MM.1S (cell line): ENCODE measurements around the gene RBBP8.

Source experiments
- DNase-seq: peaks from one replicate; pipeline ENCODE4 v3.0.0-alpha.2; 2015
- H2AFZ ChIP-seq: fragments of 300-600 bp; sonication (generic); 2 replicates; pipeline ENCODE4 v1.6.0; 2016; ENCODE audit warnings: antibody characterized with exemption, low read length
- H3F3A ChIP-seq: fragments of 300-600 bp; sonication (generic); 2 replicates; pipeline ENCODE4 v1.6.1; 2016; ENCODE audit warnings: mild to moderate bottlenecking, antibody characterized with exemption, low read length, moderate library complexity, mixed read lengths; ENCODE audit not compliant: insufficient read depth
- H3K27ac ChIP-seq: fragments of 300-600 bp; sonication (generic); 2 replicates; pipeline ENCODE4 v1.5.1; 2016; ENCODE audit warnings: mild to moderate bottlenecking, low read length
- H3K27me3 ChIP-seq: fragments of 300-600 bp; sonication (generic); replicated peaks from 2 replicates; pipeline ENCODE4 v1.6.0; 2016; ENCODE audit warnings: low read length; ENCODE audit not compliant: insufficient read depth
- H3K36me3 ChIP-seq: fragments of 300-600 bp; sonication (generic); replicated peaks from 2 replicates; pipeline ENCODE4 v1.6.1; 2016; ENCODE audit warnings: mild to moderate bottlenecking, low read length, mixed read lengths; ENCODE audit not compliant: insufficient read depth
- H3K4me1 ChIP-seq: fragments of 300-600 bp; sonication (generic); 2 replicates; pipeline ENCODE4 v1.6.1; 2016; ENCODE audit warnings: low read length, mixed read lengths
- H3K4me2 ChIP-seq: fragments of 300-600 bp; sonication (generic); 2 replicates; pipeline ENCODE4 v1.6.0; 2016; ENCODE audit warnings: low read depth, low read length
- H3K4me3 ChIP-seq: fragments of 300-600 bp; sonication (generic); 2 replicates; pipeline ENCODE4 v1.5.1; 2016; ENCODE audit warnings: low read length, mixed read lengths
- H3K79me2 ChIP-seq: fragments of 300-600 bp; sonication (generic); 2 replicates; pipeline ENCODE4 v1.6.1; 2016; ENCODE audit warnings: mixed run types, low read length, mixed read lengths
- H3K9ac ChIP-seq: fragments of 300-600 bp; sonication (generic); 2 replicates; pipeline ENCODE4 v1.6.1; 2016; ENCODE audit warnings: low read length, mixed read lengths
- H3K9me2 ChIP-seq: fragments of 300-600 bp; sonication (generic); replicated peaks from 2 replicates; pipeline ENCODE4 v1.6.1; 2016; ENCODE audit warnings: mild to moderate bottlenecking, low read length, mixed read lengths; ENCODE audit not compliant: insufficient read depth
- H3K9me3 ChIP-seq: fragments of 300-600 bp; sonication (generic); replicated peaks from 2 replicates; pipeline ENCODE4 v1.6.1; 2016; ENCODE audit warnings: mild to moderate bottlenecking, low read length, mixed read lengths; ENCODE audit not compliant: insufficient read depth
- H4K20me1 ChIP-seq: fragments of 300-600 bp; sonication (generic); 2 replicates; pipeline ENCODE4 v1.6.1; 2016; ENCODE audit warnings: mild to moderate bottlenecking, low read length, moderate library complexity, mixed read lengths; ENCODE audit not compliant: insufficient read depth
- CTCF ChIP-seq: fragments of 300-600 bp; sonication (generic); IDR thresholded peaks from 2 replicates; pipeline ENCODE4 v1.5.1; 2016; ENCODE audit warnings: antibody characterized with exemption, low read length, mixed read lengths
- EZH2 ChIP-seq: fragments of 300-600 bp; sonication (generic); optimal IDR thresholded peaks from 2 replicates; pipeline ENCODE3; 2017; ENCODE audit warnings: low read depth, mild to moderate bottlenecking, antibody characterized with exemption, low read length, mixed read lengths
- EZH2phosphoT487 ChIP-seq: fragments of 300-600 bp; sonication (generic); IDR thresholded peaks from 2 replicates; pipeline ENCODE4 v1.6.1; 2018; ENCODE audit warnings: antibody characterized with exemption, low read length

RBBP8 gene

GRCh38 chr18:22912835-22913234, 20.3 kb upstream of the RBBP8 start:
- Histone ChIP-seq H3K4me3 (no peak overlapping the region), H3K36me3 (no peaks in the 10 kb centered on the region), H3K9ac (no peak overlapping the region), H3K9me3 (no peaks in the 10 kb centered on the region), H3K4me1 (no peaks in the 10 kb centered on the region), H3F3A (no peaks in the 10 kb centered on the region), H3K9me2 (no peaks in the 10 kb centered on the region), H3K4me2 (no peak overlapping the region), H3K79me2 (no peaks in the 10 kb centered on the region), H4K20me1 (no peaks in the 10 kb centered on the region), H3K27me3 (no peaks in the 10 kb centered on the region), H3K27ac (no peak overlapping the region), H2AFZ (no peak overlapping the region)
- no peak for DNase-seq
- TF ChIP-seq EZH2phosphoT487: no peak
- no peak for TF ChIP-seq CTCF
- TF ChIP-seq EZH2: no peak

GRCh38 chr18:22913861-22914260, 19.3 kb upstream of the RBBP8 start:
- Histone ChIP-seq H3K4me2 (no peak overlapping the region), H3K79me2 (no peaks in the 10 kb centered on the region), H3K27me3 (no peaks in the 10 kb centered on the region), H3K9me2 (no peaks in the 10 kb centered on the region), H3F3A (no peaks in the 10 kb centered on the region), H2AFZ (no peak overlapping the region), H3K27ac (no peak overlapping the region), H3K36me3 (no peaks in the 10 kb centered on the region), H3K9me3 (no peaks in the 10 kb centered on the region), H3K4me1 (no peaks in the 10 kb centered on the region), H3K9ac (no peak overlapping the region), H4K20me1 (no peaks in the 10 kb centered on the region), H3K4me3 (no peak overlapping the region)
- DNase-seq: no peak
- TF ChIP-seq EZH2phosphoT487 (no peak), EZH2 (no peak), CTCF (no peak)

- H3K4me3 ChIP-seq: no peak overlapping the region
- H3K9me2 ChIP-seq: no peaks in the 10 kb centered on the region
- H3K27me3 ChIP-seq: no peaks in the 10 kb centered on the region
- H3K9ac ChIP-seq: no peak overlapping the region
- H3F3A ChIP-seq: no peaks in the 10 kb centered on the region
- H3K4me2 ChIP-seq: no peak overlapping the region
- DNase-seq: no peak
- no peaks in the 10 kb centered on the region for H3K9me3 ChIP-seq
- no peak overlapping the region for H3K27ac ChIP-seq
- H3K4me1 ChIP-seq: no peaks in the 10 kb centered on the region
- TF ChIP-seq CTCF (no peak), EZH2phosphoT487 (no peak), EZH2 (no peak)
- H3K36me3 ChIP-seq: no peaks in the 10 kb centered on the region
- H2AFZ ChIP-seq: no peak overlapping the region
- no peaks in the 10 kb centered on the region for H4K20me1 ChIP-seq
- no peaks in the 10 kb centered on the region for H3K79me2 ChIP-seq
These were observed 18.5 kb upstream of the RBBP8 start for GRCh38 chr18:22914633-22915032.
